Activated naive CD4-positive, alpha-beta T cell treated with anti-CD3 and anti-CD28 coated beads, Interleukin-2, amount 10 ng/mL, durations not matched to agents 5 hours and 36 hours (primary cell): ENCODE data around the gene NT5DC4. TPM values are rescaled to one million over a fixed set of nuclear protein-coding genes. Genes with fewer than 3 reads are reported as not detected.

Experiments
- total RNA-seq, 2 experiments: library from RNA; stranded (reverse); gene quantifications; one replicate each; pipeline ENCODE4 v1.2.3, GENCODE V29; 2021

Gene NT5DC4
- not detected for total RNA-seq

DNA sequence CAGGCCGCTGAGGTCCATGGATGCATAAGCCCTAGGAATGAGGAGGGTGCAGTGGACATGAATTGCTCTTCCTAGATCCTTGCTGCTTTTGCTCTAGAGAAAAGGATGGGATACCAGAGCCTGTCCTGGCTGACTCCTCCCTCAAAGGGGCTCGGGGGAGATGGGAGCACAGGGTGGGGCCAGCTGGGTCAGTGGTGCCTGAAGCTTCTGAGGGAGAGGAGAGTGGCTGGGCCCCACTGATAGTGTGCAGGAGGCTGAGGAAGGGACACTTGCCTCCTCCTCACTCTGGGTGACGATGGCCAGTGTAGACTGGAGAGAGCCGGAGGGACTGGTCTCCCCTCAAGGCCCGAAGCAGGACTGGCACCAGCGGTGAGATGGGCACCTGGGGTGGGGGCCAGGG, at the start of gene NT5DC4:
Gene NT5DC4 (plus strand): TSS at position 236 of the 400 bp plus-strand sequence. CDS start 60 bp downstream, at position 296.

DNA sequence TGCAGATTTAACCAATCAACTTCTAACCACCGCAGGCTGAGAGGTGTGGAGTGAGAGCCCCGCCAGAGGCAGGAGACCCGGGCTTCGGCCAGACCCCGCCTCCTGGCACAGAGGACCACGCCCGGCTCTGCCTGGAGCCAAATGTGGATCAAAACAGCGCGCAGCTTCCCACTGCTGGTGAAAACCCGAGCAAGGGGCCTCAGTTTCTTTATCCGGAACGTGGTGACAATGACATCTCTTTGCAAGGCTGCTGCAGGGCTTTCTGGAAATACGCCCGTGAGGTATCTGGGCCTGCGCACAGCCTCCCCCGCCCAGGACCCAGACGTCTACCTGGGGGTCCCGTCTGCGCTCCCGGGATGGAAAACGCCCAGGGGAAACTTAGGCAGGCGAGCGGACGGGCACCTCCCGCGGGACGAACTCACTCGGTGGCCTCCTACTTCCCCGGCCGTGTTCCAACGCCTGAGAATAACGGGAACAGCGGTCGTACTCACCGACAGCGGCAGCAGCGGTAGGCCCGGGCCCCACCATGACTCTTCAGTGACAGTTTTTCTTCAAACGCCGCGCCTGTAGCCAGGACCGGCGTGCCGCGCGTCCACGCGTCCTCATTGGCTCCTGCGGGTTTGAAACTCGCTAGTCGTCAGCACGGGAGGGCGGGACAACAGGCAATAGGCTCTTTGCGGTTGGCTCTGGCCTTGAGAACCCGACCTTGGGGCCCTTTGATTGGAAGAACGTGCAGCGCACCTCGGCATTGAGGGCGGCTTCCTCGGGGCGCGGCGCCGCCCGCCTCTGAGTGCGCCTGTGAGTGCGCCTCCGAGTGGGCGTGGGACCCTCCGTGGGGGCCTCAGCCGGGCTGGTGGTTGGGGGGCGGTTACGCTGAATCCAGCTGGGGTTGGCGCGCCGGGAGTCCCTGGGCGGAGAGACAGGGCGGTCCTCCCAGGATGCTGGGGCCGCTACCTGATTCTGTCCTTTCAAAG, 43.5 kb downstream of the NT5DC4 start, which contains the start of gene CKAP2L:
Gene CKAP2L (minus strand): TSS at position 539 of the 974 bp plus-strand sequence. CDS start 11 bp downstream, at position 528.

DNA sequence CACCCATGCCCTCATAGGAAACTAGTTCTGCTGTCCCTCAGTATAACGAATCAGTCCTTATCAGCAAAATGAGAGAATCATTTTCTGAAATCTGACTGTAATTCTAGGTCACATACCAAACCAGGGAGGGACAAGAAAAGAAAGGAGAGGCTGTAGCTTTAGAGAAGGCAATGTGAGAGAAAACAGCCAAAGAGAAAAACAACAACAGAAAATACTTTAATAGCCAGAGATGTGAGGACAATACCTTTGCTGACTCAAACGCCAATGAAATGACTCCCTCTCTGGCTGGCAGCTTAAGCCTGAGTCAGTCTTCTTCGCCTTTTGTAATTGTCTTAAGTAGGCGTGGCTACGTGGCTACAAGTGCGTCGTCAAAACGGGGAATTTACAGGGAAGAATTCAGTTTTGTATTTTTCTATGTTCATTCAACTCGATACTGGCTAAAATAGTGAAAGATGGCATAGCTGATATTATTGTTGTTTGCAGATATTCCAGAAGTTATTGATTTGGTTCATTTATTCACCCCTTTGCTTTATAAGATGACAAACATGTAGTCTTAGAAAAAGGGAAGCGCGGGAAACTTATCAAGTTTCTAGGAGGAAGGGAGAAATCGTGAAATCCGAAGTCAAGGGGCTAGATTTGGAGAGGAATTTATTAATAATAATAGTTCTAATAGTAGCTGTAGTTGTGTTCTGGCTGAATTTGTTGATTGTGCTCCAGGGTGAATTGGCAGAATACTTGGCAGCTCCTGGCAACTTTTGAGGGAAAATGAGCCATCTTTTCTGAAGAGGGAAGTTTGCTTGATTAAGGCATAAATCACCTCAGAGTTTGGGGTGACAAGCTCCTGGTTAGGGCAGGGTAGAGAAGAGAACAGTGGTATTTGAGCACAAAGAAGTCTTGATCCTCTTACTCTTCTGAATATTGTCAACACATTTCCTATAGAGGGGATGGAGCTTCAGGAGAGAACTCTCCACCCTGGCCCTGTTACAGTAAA, 63.7 kb downstream of the NT5DC4 start, which contains the start of gene IL1A:
Gene IL1A (minus strand): TSS at position 295 of the 991 bp plus-strand sequence. CDS start 723 bp downstream, outside the sequence.

Other genes with a start within 250 kb of the NT5DC4 start
- gene TTL, start 238.9 kb upstream of the NT5DC4 start, total RNA-seq = 10 to 100 TPM; 29.5 TPM
- gene POLR1B, start 178.6 kb upstream of the NT5DC4 start, total RNA-seq = 10 to 100 TPM; 28.8 to 36.5 TPM
- 10 to 100 TPM; 37.3 to 40.4 TPM for gene CHCHD5, start 136.4 kb upstream of the NT5DC4 start, total RNA-seq
- 100 to 1,000 TPM; 138 to 141 TPM for gene SLC20A1, start 75.1 kb upstream of the NT5DC4 start, total RNA-seq
- gene CKAP2L, start 43.6 kb downstream of the NT5DC4 start, total RNA-seq = 10 to 100 TPM; 45.4 to 45.9 TPM
- gene IL1A, start 63.5 kb downstream of the NT5DC4 start, total RNA-seq = under 1 TPM; 0.22 to 0.33 TPM
- gene IL1B, start 115.8 kb downstream of the NT5DC4 start, total RNA-seq = not detected
- under 1 TPM in 1 of 2 experiments, not detected in 1; 0.50 TPM for gene IL37, start 190.1 kb downstream of the NT5DC4 start, total RNA-seq